GM21381 (cell line): ENCODE data around the gene HLF.

ENCODE experiments used
- ATAC-seq: cut with Tn5 transposase; IDR thresholded peaks from one replicate; pipeline ENCODE4 v1.9.1; 2021; ENCODE audit warnings: mild to moderate bottlenecking, moderate library complexity; ENCODE audit not compliant: unreplicated experiment

Gene HLF

DNA sequence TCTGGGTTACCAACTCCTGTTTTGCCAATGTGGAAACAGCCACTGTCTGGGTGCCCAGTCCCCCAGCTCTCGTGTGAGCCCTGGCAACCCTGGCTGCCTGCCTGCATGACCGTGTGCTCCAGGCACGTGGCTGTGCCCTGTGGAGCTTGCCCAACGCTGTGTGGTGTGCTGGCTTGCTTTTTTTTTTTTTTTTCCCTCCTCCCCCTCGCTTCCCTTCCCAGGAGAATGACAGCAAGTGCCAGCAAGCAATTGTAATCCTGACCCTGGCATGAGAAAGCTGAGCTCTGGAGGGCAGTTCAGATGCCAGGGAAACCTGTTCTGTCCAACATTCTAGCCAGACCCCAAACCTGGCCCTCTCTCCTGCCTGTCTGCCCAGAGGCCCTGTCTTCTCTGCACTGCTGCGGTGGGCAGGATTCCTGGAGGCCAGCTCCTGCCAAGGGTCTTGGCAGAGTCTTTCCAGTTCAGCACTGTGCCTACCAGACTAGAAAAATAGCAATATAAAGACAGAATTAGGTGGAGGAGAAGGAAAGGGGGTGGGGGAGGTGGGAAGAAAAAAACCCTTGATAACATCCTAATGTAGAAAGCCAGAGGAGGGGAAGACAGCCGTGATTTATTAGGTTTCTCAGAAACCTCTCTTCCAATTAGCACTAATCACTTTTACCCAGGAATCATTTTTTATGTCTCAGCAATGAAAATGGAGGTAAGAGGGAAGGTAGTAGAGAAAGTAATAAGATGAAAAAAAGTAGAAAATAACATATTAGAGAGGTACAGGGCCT lies 9.0 kb downstream of the HLF start:
- ATAC-seq = no peak

DNA sequence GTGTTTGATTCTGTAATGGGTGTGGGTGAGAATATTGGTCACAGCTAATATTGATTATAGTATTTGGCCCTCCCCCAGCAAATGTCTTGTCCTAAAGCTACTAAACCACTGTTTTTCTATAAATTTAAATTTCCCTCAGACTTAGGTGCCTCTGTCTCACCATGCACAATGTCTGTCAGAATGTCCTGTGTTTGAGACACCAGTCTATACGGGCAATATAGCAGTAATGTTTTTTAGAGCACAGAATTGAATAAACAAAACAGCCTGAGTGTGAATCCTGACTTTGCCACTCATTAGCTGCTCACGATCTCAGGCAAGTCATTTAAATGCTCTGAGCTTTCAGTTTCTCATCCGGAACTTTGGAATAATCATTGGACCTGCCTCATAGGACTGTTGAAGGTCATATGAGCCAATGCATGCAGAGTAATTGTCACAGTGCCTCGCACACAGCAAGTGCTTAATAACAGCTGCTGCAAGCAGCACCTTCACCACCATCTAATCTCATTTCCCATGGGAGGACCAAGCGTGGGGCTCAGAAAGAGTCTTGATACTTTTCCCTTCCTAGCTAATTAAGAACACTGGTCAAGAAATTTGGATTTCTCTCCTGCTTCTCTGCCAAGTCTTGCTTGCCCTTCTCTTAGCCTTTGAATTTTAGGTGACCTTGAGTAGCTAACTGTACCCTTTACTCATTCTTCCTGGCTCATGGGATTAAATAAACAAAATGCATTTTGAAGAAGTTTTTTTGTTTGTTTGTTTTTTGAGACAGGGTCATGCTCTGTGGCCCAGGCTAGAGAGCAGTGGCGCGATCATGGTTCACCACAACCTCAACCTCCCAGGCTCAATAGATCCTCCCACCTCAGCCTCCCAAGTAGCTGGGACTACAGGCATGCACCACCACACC lies 9.8 kb downstream of the HLF start:
- ATAC-seq = no peak

DNA sequence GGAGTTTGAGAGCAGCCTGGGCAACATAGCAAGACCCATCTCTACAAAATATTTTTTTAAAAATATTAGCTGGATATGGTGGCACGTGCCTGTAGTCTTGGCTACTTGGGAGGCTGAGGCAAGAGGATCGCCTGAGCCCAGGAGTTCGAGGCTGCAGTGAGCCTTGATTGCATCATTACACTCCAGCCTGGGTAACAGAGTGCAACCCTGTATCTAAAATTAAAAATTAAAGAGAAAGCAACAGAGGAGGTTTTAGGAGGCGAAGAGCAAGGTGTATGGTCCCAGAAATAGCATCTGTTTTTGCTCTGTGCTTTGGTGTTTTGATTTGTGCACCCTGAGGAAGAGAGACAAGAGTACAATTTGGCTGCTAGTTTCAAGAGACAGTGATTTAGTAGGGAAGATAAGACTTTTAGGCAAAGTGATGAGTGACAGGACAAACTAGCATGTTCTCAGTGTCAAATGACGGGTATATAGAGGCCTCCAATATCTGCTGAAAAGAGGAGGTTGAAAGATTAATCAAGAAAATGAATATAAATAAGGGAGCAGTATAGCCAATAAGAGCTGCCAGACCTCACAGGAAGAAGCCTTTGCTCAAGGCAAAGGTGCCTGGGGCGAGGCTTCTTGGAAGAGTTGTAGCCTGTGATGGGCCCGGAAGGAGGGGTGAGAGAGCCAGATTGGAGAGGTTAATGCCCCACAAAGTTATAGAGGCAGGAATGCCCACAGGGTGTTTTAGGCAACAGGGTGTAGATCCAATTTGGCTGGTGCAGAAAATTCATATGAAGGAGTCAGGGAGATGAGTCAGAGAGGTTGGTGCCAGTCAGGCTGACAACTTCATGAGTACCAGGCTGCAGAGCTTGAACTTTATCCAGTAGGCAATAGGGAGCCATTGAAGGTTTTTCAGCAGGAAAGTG lies 11.4 kb downstream of the HLF start:
- ATAC-seq = no peak

DNA sequence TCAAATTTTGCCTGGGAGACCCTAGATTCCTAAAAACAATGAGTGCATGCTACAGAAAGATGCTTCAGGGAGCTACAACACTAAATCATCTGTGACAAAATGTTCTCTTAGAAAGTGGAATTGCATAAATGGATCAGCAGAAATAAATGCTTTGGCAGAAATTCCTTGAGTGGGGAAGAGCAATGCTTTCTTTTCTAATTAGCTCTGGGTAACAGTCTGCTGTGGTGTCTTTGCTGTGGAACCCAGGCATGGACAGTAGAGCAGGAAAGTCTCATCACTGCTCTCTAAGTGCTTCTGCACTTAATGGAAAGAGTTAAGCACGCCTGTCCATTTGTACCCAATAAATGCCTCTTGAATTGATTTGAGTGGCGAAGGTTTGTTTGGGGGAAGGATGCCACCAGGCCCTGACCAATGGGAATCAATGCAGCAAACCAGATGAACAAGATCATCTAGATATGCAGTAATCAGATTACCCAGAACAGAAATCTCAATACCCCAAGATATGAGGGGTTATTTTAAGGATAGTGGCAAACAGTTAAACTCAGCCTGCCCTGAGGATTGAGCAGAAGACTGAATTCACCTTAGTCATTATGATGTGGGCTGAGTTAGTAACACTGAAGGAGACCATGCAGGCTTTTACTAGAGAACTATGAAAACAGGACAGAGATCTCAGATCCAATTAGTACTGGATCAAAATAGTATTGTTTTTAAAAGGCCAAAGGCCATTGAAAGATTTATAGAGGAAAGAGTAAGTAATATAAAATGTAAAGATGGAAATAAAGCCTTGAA lies 13.6 kb downstream of the HLF start:
- no peak for ATAC-seq

DNA sequence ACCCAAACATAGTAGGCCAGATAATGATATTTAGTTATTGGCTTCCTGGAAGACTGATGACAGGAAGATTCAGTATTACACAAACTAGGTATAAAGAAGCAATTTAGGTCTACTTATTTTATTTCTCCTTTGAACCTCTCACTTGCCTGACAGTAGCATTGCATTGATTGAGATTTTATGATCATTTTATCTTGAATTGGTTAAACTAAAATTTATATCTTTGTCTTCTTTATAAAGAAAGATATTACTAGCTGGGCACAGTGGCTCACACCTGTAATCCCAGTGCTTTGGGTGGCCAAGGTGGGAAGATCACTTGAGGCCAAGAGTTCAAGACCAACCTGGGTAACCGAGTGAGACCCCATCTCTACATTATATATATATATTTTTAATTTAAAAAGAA lies 14.4 kb downstream of the HLF start:
- ATAC-seq = no peak

DNA sequence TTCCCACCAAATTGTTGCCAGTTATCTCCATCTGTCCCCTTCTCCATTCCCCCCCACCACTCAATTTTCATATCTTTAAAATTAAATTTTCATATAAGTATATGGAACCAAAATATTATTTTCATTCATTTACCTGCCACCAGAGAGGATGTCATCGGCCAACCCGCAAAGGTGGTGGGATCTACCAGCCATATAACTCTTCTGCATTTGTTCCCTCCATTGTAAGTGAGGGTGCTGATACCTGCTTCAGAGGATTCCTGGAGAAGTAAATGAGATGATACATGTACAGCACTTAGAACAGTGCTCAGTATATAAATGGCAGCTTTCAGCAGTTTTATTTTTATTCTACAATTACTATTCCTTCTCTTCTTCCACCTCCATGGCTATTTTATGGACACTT lies 15.0 kb downstream of the HLF start:
- ATAC-seq = no peak

DNA sequence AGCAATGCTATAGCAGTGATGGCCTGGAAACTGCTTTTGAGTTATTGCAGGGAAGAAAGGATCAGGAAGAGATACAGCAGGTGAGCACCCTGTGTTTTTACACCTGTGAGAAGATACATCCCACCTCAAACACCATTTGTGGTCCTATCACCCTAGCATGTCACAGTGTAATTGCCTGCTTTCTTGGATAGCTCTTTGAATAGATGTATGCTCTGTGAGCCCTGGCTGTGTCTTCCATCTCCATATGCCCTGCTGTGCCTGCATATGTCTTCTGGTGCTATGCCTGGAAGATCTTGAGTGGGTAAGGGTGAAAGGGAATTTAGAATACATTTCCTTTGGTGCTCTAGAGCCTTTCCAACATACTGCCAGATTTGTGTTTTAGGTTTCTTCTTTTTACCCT lies 15.5 kb downstream of the HLF start:
- ATAC-seq = no peak

DNA sequence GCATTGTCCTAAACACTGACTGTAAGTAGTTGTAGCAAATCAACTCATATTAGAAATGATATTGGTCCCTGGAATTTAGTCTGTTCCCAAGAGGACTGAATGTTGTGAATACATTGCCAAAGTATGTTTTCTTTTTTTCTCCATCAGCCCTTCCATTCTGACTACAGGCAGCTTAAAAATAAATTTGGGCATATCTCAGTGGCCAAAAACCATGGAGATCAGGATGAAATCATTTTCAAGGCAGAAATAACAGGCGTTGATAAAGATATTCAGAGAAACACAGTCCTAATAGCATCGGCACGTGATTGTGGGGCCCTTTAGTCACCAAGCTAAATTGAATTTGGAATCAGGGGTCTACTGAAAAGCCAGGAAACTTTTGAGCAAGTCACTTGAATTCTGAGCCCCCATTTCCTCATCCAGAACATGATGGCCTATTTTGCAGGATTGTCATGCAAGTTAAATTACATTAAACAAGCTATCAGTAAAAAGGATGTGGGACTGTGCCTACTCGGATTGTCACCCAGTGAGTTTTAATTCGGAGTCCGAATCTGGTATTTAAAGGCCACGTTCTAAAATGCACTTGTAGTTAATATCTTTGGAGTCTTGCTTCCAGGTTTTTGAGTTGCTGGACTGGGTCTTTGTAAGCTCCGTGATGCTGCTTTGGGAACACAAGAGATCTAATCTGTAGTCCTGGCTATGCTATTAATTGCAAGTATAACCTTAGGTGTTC lies 17.1 kb downstream of the HLF start:
- ATAC-seq = no peak

DNA sequence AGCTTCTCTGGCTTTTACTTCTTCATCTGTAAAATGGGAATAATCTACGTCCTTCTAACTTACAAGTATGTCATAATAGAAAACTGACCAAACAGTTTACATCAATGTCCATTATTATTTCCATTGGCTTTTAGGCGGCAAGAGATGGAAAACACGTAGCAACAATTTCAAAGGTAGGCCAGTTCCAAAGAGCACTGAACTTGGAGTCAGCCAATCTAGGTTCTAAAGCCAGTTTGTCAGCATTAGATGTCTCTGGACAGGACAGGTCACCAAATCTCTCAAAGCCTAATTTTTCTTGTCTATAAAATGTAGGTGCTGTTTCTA lies 17.6 kb downstream of the HLF start:
- ATAC-seq = no peak

DNA sequence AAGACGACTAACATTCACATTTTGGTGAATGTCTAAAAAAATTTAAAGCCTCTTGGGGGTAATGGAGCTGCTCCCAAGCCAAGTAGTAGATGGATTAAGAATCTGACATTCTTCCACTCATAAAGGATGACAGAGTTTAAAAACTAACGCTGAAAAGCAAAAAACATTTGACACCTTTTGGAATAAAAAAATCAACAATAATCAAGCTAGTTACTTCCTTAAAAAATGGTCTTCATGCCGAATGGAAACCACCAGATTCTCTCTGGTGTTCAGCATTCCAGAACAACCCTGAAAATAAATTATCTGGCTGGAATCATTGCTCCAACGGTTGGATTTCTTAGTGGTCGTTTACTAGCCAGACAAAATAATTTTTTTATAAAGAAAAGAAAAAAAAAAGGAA lies 18.0 kb downstream of the HLF start:
- no peak for ATAC-seq

DNA sequence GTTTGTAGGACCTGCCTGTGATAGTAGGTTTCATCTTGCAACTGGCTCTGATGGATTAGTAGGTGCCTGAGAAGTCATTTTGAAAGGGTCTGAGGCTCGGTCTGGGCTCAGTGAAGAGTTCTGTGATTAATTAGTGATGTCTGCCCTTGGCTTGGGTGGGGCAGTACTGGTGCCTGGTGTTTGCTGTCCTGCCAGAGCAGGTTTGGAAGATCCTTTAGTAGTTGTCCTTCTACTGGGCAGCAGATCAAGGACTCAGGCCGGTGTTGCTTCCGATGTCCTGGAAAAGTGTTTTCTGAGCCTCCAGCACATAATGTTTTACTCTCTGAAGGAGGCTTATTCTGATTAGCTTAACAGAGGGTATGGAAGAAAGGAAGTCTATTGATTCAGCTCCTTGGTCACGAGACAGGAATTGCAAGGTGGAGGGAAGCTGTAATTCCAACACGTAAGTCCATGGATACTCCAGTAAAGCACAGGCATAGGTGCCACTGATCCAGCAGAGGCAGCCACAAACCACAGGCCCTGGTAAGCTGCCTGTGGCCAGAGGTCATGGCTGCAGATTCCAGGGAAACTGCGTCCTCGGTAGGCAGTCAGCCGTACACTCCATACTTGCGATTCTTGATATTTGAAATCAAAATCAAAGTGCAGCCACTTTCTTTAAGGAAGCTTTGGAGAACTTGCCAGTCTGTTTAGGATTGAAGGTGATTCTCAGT lies 18.7 kb downstream of the HLF start:
- no peak for ATAC-seq

DNA sequence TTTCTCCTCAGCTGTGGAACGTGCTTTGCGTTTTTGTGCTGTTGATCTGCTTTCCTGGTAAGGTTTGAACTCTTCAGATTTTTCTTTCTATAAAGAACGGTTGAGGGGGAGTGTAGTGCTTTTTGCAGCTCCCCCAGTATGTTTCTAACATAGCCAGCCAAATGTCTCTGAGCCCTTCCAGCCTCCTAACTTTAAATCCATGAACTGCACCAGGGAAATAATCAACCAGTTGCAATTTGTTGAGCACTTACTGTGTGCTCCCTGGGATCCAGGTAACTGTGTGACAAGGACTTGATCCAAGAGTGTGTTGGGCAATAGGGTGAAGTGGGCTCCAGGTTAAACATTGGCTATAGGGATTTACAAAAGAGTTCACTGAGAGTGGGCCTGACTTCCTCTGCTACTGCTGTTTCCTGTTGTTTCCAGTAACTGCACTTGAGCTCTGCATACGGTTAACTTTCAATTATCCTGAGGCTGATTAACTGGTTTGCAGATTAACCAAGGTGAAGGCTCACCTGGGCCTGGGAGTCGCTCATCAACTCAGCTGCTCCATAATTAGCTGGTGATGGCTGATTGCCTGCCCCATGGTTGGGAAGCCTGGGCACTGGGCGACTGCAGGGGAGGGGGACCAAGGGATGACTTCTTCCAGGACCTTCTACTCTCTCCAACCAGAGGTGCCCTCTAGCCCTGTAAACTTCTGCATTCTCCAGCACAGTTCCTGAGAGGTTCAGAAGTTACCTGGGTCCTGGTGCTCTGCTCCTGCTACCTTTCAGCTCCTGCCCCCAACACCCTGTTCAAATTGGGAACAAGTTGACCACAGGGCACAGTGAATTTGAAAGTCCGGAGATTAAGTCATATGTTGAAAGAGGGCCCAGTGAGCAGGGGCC lies 19.5 kb downstream of the HLF start:
- ATAC-seq = no peak

DNA sequence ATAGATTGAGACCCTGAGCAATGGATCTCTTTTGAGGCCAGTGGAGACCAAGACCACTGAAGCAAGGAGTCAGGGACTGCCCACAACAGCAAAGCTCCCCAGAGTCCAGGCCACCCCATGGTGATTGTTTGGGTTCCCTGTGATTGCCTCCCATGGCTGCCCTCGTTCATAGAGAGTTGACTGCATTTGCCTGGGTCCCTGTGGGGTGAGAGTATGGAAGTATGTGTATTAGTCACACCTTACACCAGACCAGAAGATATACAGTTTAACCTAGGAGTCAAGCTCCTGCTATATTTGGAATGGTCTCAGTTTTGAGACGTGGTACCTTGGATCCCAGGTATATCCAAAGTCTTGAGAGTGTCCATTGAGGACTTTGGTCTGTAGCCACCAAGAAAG lies 20.2 kb downstream of the HLF start:
- ATAC-seq = no peak

DNA sequence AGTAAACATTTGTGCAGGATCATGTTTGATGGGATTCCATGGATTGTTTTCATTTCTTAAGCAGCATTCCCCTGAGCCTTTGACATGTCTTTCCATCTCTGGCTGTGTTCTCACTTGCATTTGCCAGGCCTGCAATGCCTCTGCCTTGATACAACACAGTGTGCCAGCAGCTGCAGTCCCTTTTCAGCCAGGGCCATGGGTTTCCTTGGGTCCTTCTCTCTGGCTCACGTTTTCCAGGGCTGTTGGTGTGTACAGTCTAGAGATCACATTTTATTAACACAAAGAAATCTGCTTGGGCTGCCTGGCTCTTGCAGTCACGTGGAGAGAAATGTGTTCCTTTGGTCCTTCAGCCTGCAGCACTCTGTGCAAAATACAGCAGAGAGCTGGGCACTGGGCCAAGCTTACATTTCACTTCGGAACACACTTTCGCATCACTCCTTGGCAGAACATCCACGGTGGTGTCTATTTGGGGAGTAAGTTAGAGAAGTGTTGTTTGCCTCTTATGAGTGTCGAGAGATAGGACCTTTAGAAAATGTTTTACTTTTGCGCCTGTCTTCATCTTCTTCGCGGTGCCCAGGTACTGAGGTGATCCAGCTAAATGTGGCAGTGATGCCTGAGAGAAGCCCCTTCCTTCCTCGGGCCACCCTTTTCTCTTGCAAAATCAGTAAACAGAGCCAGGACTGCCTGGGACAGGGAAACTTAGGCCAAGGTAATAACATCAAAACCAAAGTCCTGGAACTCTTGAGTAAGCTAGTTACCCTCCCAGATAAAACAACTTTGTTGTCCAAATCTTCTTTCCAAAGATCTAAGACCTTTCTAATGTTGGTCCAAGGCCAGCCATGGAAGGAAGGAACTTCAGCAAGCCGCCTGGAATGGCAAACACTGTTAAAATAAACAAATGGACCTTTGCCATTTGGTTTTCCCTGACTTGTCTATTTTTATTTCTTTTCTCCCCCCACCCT lies 20.9 kb downstream of the HLF start:
- ATAC-seq = no peak

DNA sequence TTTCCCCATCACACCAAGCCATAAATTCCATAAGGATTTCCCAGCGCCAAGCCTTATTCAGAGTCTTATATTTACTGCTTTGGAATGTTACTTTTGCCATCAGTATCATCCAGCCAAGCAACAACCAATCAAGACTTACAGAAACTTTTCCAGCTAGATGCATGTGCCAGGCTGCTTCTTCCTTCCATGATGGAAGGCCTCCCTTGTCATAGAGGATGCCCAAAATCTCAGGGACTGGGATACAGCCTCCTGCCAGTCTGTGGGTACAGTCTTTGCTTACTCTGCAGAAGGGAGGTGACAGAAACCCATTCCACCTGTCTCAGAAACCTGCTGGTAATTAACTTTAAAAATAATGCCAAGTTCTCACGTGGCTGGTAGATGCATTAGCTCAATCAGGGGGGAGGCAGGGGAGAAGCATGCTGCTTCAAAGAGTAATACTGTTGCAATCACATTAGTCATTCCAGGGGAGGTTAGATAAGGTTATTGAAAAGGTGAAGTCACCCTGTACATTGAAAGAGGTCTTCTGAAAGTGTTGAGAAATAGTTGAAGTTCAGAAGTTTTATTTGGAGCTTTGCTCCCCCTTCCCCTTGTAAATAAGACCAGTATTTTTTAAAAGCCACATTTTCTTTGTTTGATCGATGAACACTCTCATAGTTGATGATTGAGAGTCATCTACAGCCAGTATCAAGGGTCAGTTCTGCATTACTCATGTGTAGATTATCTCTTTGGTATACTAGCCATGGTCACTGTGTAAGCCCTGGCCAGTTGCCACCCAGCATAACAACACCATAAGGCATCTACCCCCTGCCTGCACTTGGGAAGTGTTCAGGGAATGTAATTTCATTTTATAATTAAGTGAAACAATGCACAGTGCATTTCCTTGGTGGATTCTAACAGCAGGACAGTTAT lies 22.2 kb downstream of the HLF start:
- no peak for ATAC-seq
